NT2/D1 (cell line): ENCODE results near the gene RANBP10.
A peak's percentile ranks its signal among the peaks of the same experiment; 100 is the strongest.

Experiments
- DNase-seq: peaks from one replicate; pipeline ENCODE4 v3.0.0-alpha.2; 2011; ENCODE audit warnings: low read depth, low spot score
- H3K27me3 ChIP-seq: 2 replicates; pipeline ENCODE4 v1.6.0; 2011; ENCODE audit warnings: mild to moderate bottlenecking; ENCODE audit not compliant: insufficient read length, insufficient read depth
- H3K36me3 ChIP-seq: 2 replicates; pipeline ENCODE4 v1.6.1; 2011; ENCODE audit warnings: mild to moderate bottlenecking, low read length, mixed read lengths; ENCODE audit not compliant: insufficient read depth, insufficient read length
- H3K4me1 ChIP-seq: 2 replicates; pipeline ENCODE4 v1.5.1; 2011; ENCODE audit not compliant: insufficient read depth, insufficient read length
- H3K4me3 ChIP-seq: 2 replicates; pipeline ENCODE4 v1.5.1; 2011; ENCODE audit warnings: low read depth; ENCODE audit not compliant: insufficient read length
- H3K9ac ChIP-seq: 2 replicates; pipeline ENCODE4 v1.6.0; 2011; ENCODE audit warnings: low read depth; ENCODE audit not compliant: insufficient read length
- H3K9me3 ChIP-seq: 2 replicates; pipeline ENCODE4 v1.5.1; 2011; ENCODE audit warnings: mild to moderate bottlenecking, low read length; ENCODE audit not compliant: insufficient read depth
- SUZ12 ChIP-seq: IDR thresholded peaks from 2 replicates; pipeline ENCODE4 v1.6.1; 2011; ENCODE audit not compliant: insufficient read length, insufficient read depth; ENCODE audit errors: extremely low read depth
- YY1 ChIP-seq: IDR thresholded peaks from 2 replicates; pipeline ENCODE4 v1.6.1; 2011; ENCODE audit not compliant: insufficient read length, insufficient read depth
- ZNF274 ChIP-seq: IDR thresholded peaks from 2 replicates; pipeline ENCODE4 v1.6.1; 2011; ENCODE audit warnings: mild to moderate bottlenecking, low read depth, low read length

Gene RANBP10

DNA sequence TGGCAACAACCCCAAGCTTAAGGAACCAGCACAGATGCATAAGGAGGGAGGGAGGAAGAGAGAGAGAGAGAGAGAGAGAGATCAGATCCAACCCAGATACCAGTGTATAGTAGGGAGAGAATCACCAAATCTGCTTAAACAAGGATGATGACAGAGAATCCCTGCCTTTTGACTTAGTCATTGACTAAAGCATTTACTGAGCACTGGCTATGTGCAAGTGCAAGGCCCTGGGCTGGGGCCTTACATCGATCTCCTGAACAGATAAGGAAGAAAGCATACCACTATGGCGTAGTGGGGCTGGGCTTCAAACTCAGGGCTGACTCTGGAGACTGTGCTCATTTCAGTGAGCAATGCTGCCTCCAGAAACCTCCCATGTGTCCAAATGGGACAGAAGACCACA is 16.2 kb upstream of the RANBP10 start:
- Histone ChIP-seq H3K9me3 (no peaks in the 10 kb centered on the region), H3K27me3 (no peaks in the 10 kb centered on the region), H3K9ac (no peak overlapping the region), H3K4me1 (peaks cover 12% of the 10 kb centered on the region), H3K4me3 (no peak overlapping the region), H3K36me3 (peaks cover 20% of the 10 kb centered on the region)
- no peak for TF ChIP-seq YY1
- no peak for DNase-seq

DNA sequence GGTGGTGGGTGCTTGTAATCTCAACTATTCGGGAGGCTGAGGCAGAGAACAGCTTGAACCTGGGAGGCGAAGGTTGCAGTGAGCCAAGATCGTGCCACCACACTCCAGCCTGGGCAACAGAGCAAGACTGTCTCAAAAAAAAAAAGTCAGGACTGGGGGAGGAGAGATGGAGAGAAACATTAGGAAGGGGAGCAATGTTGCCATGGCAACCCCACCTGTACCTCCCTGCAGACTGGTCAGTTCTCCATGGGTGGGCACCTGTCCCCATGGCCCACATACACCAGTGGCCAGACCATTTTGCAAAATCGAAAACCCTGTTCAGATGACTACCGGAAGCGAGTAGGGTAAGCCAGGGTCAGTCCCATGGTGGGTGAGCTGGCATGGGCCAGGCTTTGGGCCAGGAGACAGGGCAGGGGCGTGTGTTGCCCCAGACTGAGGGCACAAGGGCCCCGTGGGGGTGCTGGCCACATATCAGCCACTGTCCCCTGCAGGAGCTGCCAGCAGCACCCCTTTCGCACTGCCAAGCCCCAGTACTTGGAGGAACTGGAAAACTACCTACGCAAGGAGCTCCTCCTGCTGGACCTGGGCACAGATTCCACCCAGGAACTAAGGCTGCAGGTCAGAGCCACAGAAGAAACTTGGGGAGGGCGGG is 14.4 kb upstream of the RANBP10 start:
- Histone ChIP-seq H3K36me3 (peaks cover 2% of the 10 kb centered on the region), H3K9ac (no peak overlapping the region), H3K4me1 (peaks cover 10% of the 10 kb centered on the region), H3K27me3 (no peaks in the 10 kb centered on the region), H3K9me3 (no peaks in the 10 kb centered on the region), H3K4me3 (no peak overlapping the region)
- TF ChIP-seq SUZ12 (no peak), ZNF274 (no peak), YY1 (no peak)
- no peak for DNase-seq

DNA sequence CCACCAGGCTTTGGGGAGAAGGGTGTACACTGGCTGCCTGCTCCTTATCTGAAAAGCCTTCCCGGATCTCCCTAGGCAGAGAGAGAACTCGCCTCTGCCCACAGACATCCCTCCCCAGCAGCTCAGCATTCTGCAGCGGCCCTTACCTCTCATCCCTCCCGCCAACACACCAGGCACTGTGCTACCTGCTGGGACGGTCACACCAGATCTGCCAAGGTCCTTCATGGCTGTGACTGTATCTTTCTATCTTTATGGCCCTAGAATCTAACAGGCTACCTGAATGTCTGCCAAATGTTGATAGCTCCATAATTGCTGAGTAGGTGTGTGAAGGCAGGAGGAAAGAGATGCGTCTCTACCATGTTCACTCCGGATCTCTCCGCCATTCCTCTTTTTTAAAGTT is 8.2 kb upstream of the RANBP10 start:
- DNase-seq: no peak
- no peaks in the 10 kb centered on the region for H3K9me3 ChIP-seq
- TF ChIP-seq YY1 (no peak), ZNF274 (no peak), SUZ12 (no peak)
- H3K4me3 ChIP-seq: no peak overlapping the region
- H3K27me3 ChIP-seq: no peaks in the 10 kb centered on the region
- H3K4me1 ChIP-seq: no peaks in the 10 kb centered on the region
- H3K36me3 ChIP-seq: no peaks in the 10 kb centered on the region
- no peak overlapping the region for H3K9ac ChIP-seq

DNA sequence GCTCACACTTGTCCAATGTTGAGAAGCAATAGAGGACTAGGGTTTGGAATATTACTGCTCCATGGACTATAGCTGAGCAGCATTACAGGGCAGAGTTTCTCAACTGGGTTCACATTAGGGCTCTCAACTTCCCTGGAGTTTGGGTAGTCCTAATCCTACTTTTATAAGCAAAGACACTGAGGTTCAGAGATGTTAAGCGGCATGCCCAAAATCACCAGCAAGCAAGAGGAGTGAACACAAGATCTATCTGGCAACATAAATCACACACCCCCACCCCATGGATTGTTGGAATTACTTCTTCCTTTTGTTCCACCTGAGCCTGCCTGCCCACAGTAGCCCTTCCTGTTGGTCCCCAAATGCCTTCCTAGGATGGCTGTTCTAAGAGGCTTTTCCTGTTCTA is 5.5 kb upstream of the RANBP10 start:
- H3K36me3 ChIP-seq: no peaks in the 10 kb centered on the region
- no peak for DNase-seq
- TF ChIP-seq YY1 (no peak), ZNF274 (no peak), SUZ12 (no peak)
- H3K27me3 ChIP-seq: no peaks in the 10 kb centered on the region
- no peak overlapping the region for H3K4me3 ChIP-seq
- H3K9ac ChIP-seq: no peak overlapping the region
- no peaks in the 10 kb centered on the region for H3K4me1 ChIP-seq
- no peaks in the 10 kb centered on the region for H3K9me3 ChIP-seq

DNA sequence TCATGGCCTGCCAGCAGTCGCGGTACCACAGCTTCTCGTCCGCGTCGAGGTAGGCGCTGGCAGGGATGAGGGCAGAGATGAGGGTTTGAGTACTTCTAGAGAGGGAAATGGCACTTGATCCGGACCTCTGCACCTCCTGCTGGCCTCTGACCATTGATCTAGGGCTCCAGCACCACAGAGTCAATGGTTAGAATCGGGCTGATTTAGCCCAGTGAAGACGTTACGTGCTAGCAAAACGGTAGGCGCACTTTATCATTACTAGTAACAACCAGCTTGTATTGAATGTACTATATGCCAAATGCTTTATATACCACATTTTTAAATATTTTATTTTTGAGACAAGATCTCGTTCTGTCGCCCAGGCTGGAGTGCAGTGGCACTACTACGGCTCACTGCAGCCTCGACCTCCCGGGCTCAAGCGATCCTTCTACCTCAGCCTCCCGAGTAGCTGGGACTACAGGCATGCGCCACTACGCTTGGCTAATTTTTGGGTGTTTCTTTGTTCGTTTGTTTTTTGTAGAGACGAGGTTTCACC is 855 bp upstream of the RANBP10 start:
- Histone ChIP-seq H3K4me3 (peak overlapping the region; percentile 93), H3K27me3 (no peaks in the 10 kb centered on the region), H3K36me3 (peaks cover 28% of the 10 kb centered on the region), H3K9ac (peak overlapping the region; percentile 79), H3K4me1 (peaks cover 7% of the 10 kb centered on the region), H3K9me3 (no peaks in the 10 kb centered on the region)
- TF ChIP-seq ZNF274 (no peak), SUZ12 (no peak), YY1 (no peak)
- no peak for DNase-seq

DNA sequence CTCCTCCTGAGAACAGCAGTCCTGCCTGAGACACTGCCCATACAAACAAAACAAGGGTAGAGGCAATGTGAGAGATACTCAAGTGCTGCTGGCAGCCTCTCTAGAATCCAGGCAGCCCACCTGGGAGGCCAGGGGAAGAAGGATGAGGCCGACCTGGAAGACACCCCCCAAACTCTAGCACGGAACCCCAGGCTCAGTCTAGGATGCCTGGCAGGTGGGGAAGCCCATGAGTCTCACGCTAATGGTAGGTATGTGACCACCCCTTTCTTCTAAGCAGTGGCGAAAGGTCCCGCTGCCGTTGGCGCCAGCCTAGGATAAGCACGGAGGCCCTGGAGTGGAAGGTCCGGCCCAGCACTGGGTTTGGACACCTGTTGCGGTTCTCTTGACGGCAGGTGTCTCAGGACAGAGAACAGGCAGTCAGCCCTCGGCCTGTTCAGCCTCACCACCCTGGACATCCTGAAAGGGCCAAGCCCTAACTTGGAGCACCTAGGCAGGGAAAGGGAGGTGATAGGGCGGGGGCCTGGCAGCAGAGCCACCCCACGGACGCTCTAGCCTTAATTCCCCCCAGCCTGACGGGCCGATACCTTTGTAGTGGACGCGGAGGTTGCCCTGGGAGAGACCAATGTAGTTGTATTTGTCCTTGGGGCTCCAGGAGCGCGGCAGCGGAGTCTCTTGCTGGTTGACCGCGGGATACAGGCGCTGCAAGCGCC is 487 bp downstream of the RANBP10 start:
- H3K9me3 ChIP-seq: no peaks in the 10 kb centered on the region
- TF ChIP-seq YY1 (no peak), ZNF274 (no peak), SUZ12 (no peak)
- H3K4me3 ChIP-seq: peak overlapping the region; percentile 93
- peak overlapping the region; percentile 92 for H3K9ac ChIP-seq
- no peak for DNase-seq
- peaks cover 40% of the 10 kb centered on the region for H3K36me3 ChIP-seq
- H3K27me3 ChIP-seq: no peaks in the 10 kb centered on the region
- peaks cover 7% of the 10 kb centered on the region for H3K4me1 ChIP-seq

DNA sequence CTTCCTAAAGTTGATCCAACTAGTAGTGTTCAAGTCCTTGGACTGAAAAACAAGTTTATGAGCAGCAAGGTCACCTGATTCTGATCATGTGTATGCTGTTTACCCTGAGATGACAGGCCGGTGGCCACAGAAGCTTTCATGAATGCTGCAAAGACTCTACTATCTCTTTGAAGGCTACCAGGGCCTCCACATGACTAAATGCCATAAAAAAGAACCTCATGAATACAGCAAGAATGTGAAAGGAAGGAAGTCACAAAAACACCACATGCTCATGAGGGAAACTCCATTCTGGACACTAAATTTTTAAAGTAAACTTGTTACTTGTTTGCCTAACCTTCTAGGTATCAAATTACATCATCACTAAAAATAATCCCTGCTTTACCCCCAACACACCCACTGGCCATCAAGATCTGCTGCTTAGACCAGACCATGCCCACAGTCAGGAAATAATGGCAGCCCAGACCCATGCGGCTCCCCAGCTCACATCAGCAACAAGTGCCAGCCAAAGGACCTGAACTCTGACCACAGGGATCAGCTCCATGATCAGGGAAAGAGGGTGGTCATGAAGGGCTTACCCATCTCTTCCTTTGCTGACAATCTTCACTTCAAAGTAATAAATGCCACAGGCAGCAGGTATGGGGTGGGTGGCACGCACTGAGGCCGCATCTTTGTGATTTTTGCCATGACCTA is 1.4 kb downstream of the RANBP10 start:
- DNase-seq: no peak

More for the DNA sequence above, 1.4 kb downstream of the RANBP10 start:
- Histone ChIP-seq H3K27me3 (no peaks in the 10 kb centered on the region), H3K9me3 (no peaks in the 10 kb centered on the region), H3K4me3 (peak overlapping the region; percentile 93), H3K36me3 (peaks cover 48% of the 10 kb centered on the region), H3K9ac (peak overlapping the region; percentile 92), H3K4me1 (peaks cover 7% of the 10 kb centered on the region)
- TF ChIP-seq ZNF274: no peak
- TF ChIP-seq SUZ12: no peak
- TF ChIP-seq YY1: no peak
